MCF 10A (cell line): ENCODE measurements around the gene TAS2R30. TPM values are rescaled to one million over a fixed set of nuclear protein-coding genes. Genes with fewer than 3 reads are reported as not detected.

Experiments
- BruUV-seq: library from RNA; stranded (reverse); fragments of 400-500 nt; replicated peaks from 2 replicates; lab custom pipeline; 2021; lab: Mats Ljungman, UMichigan
- CTCF ChIA-PET: fragments of 300-600 bp; sonication (Branson Sonifier 250); formaldehyde crosslinking; extraction: SDS; loops from one replicate; lab custom pipeline; 2021; ENCODE audit warnings: antibody characterized with exemption, inconsistent platforms; lab: Yijun Ruan, JAX
- POLR2A ChIA-PET: fragments of 300-600, 350-650 bp; sonication (Branson Sonifier 250); formaldehyde crosslinking; extraction: SDS; loops from one replicate; lab custom pipeline; 2020; ENCODE audit warnings: antibody characterized with exemption, inconsistent platforms; lab: Yijun Ruan, JAX
- DNase-seq: peaks from one replicate; pipeline ENCODE4 v3.0.0-alpha.2; 2018; ENCODE audit not compliant: unreplicated experiment
- H3K27ac Mint-ChIP-seq: one replicate; pipeline ENCODE4 v1.8.0; 2022; ENCODE audit warnings: mild to moderate bottlenecking, low read depth, mixed read lengths; ENCODE audit not compliant: unreplicated experiment
- H3K27me3 Mint-ChIP-seq: one replicate; pipeline ENCODE4 v1.8.0; 2022; ENCODE audit warnings: mixed read lengths; ENCODE audit not compliant: insufficient read depth, unreplicated experiment
- H3K36me3 Mint-ChIP-seq: one replicate; pipeline ENCODE4 v1.8.0; 2022; ENCODE audit warnings: mild to moderate bottlenecking, moderate library complexity, mixed read lengths; ENCODE audit not compliant: insufficient read depth, unreplicated experiment
- H3K4me1 Mint-ChIP-seq: one replicate; pipeline ENCODE4 v1.8.0; 2022; ENCODE audit warnings: mixed read lengths; ENCODE audit not compliant: insufficient read depth, unreplicated experiment
- H3K4me3 Mint-ChIP-seq: one replicate; pipeline ENCODE4 v1.8.0; 2022; ENCODE audit warnings: mild to moderate bottlenecking, moderate library complexity, mixed read lengths; ENCODE audit not compliant: unreplicated experiment
- H3K9me3 Mint-ChIP-seq: one replicate; pipeline ENCODE4 v1.8.0; 2022; ENCODE audit warnings: mixed read lengths; ENCODE audit not compliant: unreplicated experiment
- CTCF ChIP-seq: fragments of 200-600 bp; IDR thresholded peaks from one replicate; pipeline ENCODE4 v1.8.0; 2022; ENCODE audit warnings: antibody characterized with exemption, mild to moderate bottlenecking; ENCODE audit not compliant: unreplicated experiment
- intact Hi-C: fragments of 100-400 bp; cut with micrococcal nuclease; formaldehyde crosslinking; loops from 2 replicates; pipeline ENCODE4 v1.14.1; 2022
- total RNA-seq: library from RNA; stranded (reverse); gene quantifications from 2 replicates; pipeline ENCODE4 v1.2.3, GENCODE V29; 2022

Gene TAS2R30
- total RNA-seq, 1 experiment from 2014 or later: 1.9 TPM

- Mint-ChIP-seq H3K27me3 (no peaks in the 10 kb centered on the region), H3K9me3 (no peaks in the 10 kb centered on the region), H3K4me3 (no peak overlapping the region), H3K36me3 (peaks cover 5% of the 10 kb centered on the region), H3K4me1 (peaks cover 6% of the 10 kb centered on the region), H3K27ac (no peak overlapping the region)
- ChIA-PET POLR2A (interaction anchor here (1.0 kb wide), 1 partner anchor 35 kb away, joined by 3 read pairs; the partner anchor contains the start of gene SMIM10L1), CTCF (no interaction called here)
- no peak for DNase-seq
- intact Hi-C loops: no loop called here
- no peak for TF ChIP-seq CTCF
- BruUV-seq: no TSS peak
Observed at GRCh38 chr12:11136075-11136474, 1.6 kb upstream of the TAS2R30 start.

GRCh38 chr12:11133816-11134215 lies 628 bp downstream of the TAS2R30 start:
- no peaks in the 10 kb centered on the region for H3K27me3 Mint-ChIP-seq
- CTCF ChIA-PET: no interaction called here
- peaks cover 7% of the 10 kb centered on the region for H3K36me3 Mint-ChIP-seq
- H3K27ac Mint-ChIP-seq: no peak overlapping the region
- BruUV-seq: no TSS peak
- intact Hi-C loops: no loop called here
- DNase-seq: no peak
- peaks cover 6% of the 10 kb centered on the region for H3K4me1 Mint-ChIP-seq
- H3K4me3 Mint-ChIP-seq: no peak overlapping the region
- no peak for TF ChIP-seq CTCF
- POLR2A ChIA-PET: no interaction called here
- no peaks in the 10 kb centered on the region for H3K9me3 Mint-ChIP-seq

- Mint-ChIP-seq H3K27ac (no peak overlapping the region), H3K9me3 (no peaks in the 10 kb centered on the region), H3K36me3 (peaks cover 7% of the 10 kb centered on the region), H3K4me3 (no peak overlapping the region), H3K27me3 (no peaks in the 10 kb centered on the region), H3K4me1 (peaks cover 6% of the 10 kb centered on the region)
- no TSS peak for BruUV-seq
- no peak for DNase-seq
- intact Hi-C loops: no loop called here
- CTCF ChIA-PET: interaction anchor here (0.6 kb wide), 1 partner anchor 238 kb away, joined by 3 read pairs; no protein-coding TSS in a partner anchor
- POLR2A ChIA-PET: no interaction called here
- no peak for TF ChIP-seq CTCF
Observed at GRCh38 chr12:11133162-11133561, 1.3 kb downstream of the TAS2R30 start.

GRCh38 chr12:11130999-11131398 lies 3.4 kb downstream of the TAS2R30 start:
- H3K27ac Mint-ChIP-seq: no peak overlapping the region
- no peak for DNase-seq
- no peaks in the 10 kb centered on the region for H3K9me3 Mint-ChIP-seq
- no peaks in the 10 kb centered on the region for H3K27me3 Mint-ChIP-seq
- intact Hi-C loops: no loop called here
- CTCF ChIA-PET: no interaction called here
- no peak overlapping the region for H3K4me3 Mint-ChIP-seq
- H3K4me1 Mint-ChIP-seq: peaks cover 6% of the 10 kb centered on the region
- BruUV-seq: no TSS peak
- no peak for TF ChIP-seq CTCF
- POLR2A ChIA-PET: interaction anchor here (0.7 kb wide), 1 partner anchor 105 kb away, joined by 3 read pairs; no protein-coding TSS in a partner anchor
- H3K36me3 Mint-ChIP-seq: peaks cover 7% of the 10 kb centered on the region
